GM23338 (cell line): ENCODE data around the gene KCNB1. TPM values are rescaled to one million over a fixed set of nuclear protein-coding genes. Genes with fewer than 3 reads are reported as not detected.
"Not testable (repeated sequence)": the region's sequence is repeated elsewhere in the genome, so short reads cannot be mapped to it uniquely, and the experiment has no call there.

Source experiments
- ATAC-seq: fragments of 200-7000 bp; cut with Tn5 transposase; 3 replicates; pipeline ENCODE4 v1.9.1; 2020
- DNase-seq: peaks from one replicate; pipeline ENCODE4 v3.0.0-alpha.2; 2015; ENCODE audit warnings: low spot score
- H2AFZ ChIP-seq: fragments of 200-600 bp; sonication (generic); 2 replicates; pipeline ENCODE4 v1.8.0; 2016; ENCODE audit warnings: antibody characterized with exemption, mild to moderate bottlenecking, moderate library complexity
- H3F3A ChIP-seq: fragments of 200-600 bp; sonication (generic); replicated peaks from 2 replicates; pipeline ENCODE4 v1.8.0; 2017; ENCODE audit warnings: antibody characterized with exemption, mixed run types, low read depth
- H3K27ac ChIP-seq: fragments of 200-600 bp; sonication (generic); 2 replicates; pipeline ENCODE4 v1.6.1; 2016; ENCODE audit warnings: low read depth
- H3K27me3 ChIP-seq: fragments of 200-600 bp; sonication (generic); 2 replicates; pipeline ENCODE4 v1.8.0; 2016; ENCODE audit warnings: mild to moderate bottlenecking, mixed run types, moderate library complexity; ENCODE audit not compliant: insufficient read depth
- H3K36me3 ChIP-seq: fragments of 200-600 bp; sonication (generic); 2 replicates; pipeline ENCODE4 v1.8.0; 2016; ENCODE audit warnings: mild to moderate bottlenecking; ENCODE audit not compliant: insufficient read depth
- H3K4me1 ChIP-seq: fragments of 200-600 bp; sonication (generic); 2 replicates; pipeline ENCODE4 v1.8.0; 2016; ENCODE audit warnings: mild to moderate bottlenecking, moderate library complexity; ENCODE audit not compliant: insufficient read depth
- H3K4me2 ChIP-seq: fragments of 200-600 bp; sonication (generic); 2 replicates; pipeline ENCODE4 v1.7.1; 2017; ENCODE audit warnings: mixed run types
- H3K4me3 ChIP-seq: fragments of 200-600 bp; sonication (generic); 2 replicates; pipeline ENCODE4 v1.6.1; 2016; ENCODE audit warnings: mixed run types
- H3K79me2 ChIP-seq: fragments of 200-600 bp; sonication (generic); replicated peaks from 2 replicates; pipeline ENCODE4 v1.8.0; 2017; ENCODE audit warnings: mild to moderate bottlenecking; ENCODE audit not compliant: insufficient read depth
- H3K9me2 ChIP-seq: fragments of 200-600 bp; sonication (generic); 2 replicates; pipeline ENCODE4 v1.8.0; 2017; ENCODE audit not compliant: insufficient read depth
- H4K20me1 ChIP-seq: fragments of 200-600 bp; sonication (generic); replicated peaks from 2 replicates; pipeline ENCODE4 v1.8.0; 2017; ENCODE audit warnings: mild to moderate bottlenecking; ENCODE audit not compliant: insufficient read depth
- H3K27ac Mint-ChIP-seq: 2 replicates; pipeline ENCODE4 v1.8.0; 2020; ENCODE audit warnings: inconsistent platforms, mild to moderate bottlenecking, moderate library complexity, mixed read lengths
- H3K27me3 Mint-ChIP-seq: 3 replicates; pipeline ENCODE4 v1.8.0; 2022; ENCODE audit warnings: low read depth, mild to moderate bottlenecking, moderate library complexity, mixed read lengths, inconsistent platforms; ENCODE audit not compliant: insufficient read depth, poor library complexity
- H3K36me3 Mint-ChIP-seq: 3 replicates; pipeline ENCODE4 v1.8.0; 2021; ENCODE audit warnings: low read depth, mild to moderate bottlenecking, inconsistent platforms, moderate library complexity, mixed read lengths
- H3K4me1 Mint-ChIP-seq: 3 replicates; pipeline ENCODE4 v1.8.0; 2020; ENCODE audit warnings: mild to moderate bottlenecking, inconsistent platforms, mixed read lengths
- H3K4me3 Mint-ChIP-seq: 3 replicates; pipeline ENCODE4 v1.8.0; 2021; ENCODE audit warnings: moderate library complexity, mild to moderate bottlenecking, inconsistent platforms, mixed read lengths
- H3K9me3 Mint-ChIP-seq: 3 replicates; pipeline ENCODE4 v1.8.0; 2020; ENCODE audit warnings: moderate library complexity, mild to moderate bottlenecking, inconsistent platforms, mixed read lengths
- CREB1 ChIP-seq: fragments of 250-450 bp; sonication (Bioruptor Pico); IDR thresholded peaks from 2 replicates; pipeline ENCODE4 v1.5.0; 2020; ENCODE audit warnings: low read depth, mild to moderate bottlenecking, moderate library complexity
- EZH2phosphoT487 ChIP-seq: fragments of 200-600 bp; sonication (generic); IDR thresholded peaks from one replicate; pipeline ENCODE4 v1.8.1; 2018; ENCODE audit warnings: antibody characterized with exemption; ENCODE audit not compliant: unreplicated experiment
- JUNB ChIP-seq: IDR thresholded peaks from one replicate; pipeline ENCODE4 v1.6.1; 2016; ENCODE audit warnings: antibody characterized with exemption; ENCODE audit not compliant: unreplicated experiment
- POLR2AphosphoS5 ChIP-seq: IDR thresholded peaks from 2 replicates; pipeline ENCODE4 v1.6.1; 2016; ENCODE audit warnings: antibody characterized with exemption, low read depth
- polyA plus RNA-seq: library from polyadenylated mRNA; unstranded; fragments of >200 nt; fragmentation: Nextera tagmentation; extraction: Ambion mirVana; gene quantifications from 2 replicates; pipeline ENCODE4 v1.2.1, GENCODE V29; 2016
- total RNA-seq: library from RNA; depleted of rRNA; stranded (reverse); fragments of >200 nt; shearing (Covaris generic); gene quantifications from 2 replicates; pipeline ENCODE4 v1.2.3, GENCODE V29; 2014
- TF ChIP-seq, protein P1 (sequence below), 2 experiments: fragments of 200-600 bp in 1 of 2; sonication (generic) in 1 of 2; conservative IDR thresholded peaks; 2 replicates each; pipeline versions ENCODE4 v1.5.1 to v1.6.1; 2016 to 2017; ENCODE audit warnings: antibody characterized with exemption in 2 of 2, low read depth in 2 of 2, mild to moderate bottlenecking in 2 of 2, moderate library complexity in 1 of 2
- TF ChIP-seq, protein P2 (sequence below): fragments of 250-450 bp; sonication (Bioruptor Pico); IDR thresholded peaks from 2 replicates; pipeline ENCODE4 v1.5.0; 2020; ENCODE audit warnings: mild to moderate bottlenecking, moderate library complexity

KCNB1 gene
- total and polyA plus RNA-seq, 2 experiments from 2014 or later, result 0.28 to 0.29 TPM

DNA sequence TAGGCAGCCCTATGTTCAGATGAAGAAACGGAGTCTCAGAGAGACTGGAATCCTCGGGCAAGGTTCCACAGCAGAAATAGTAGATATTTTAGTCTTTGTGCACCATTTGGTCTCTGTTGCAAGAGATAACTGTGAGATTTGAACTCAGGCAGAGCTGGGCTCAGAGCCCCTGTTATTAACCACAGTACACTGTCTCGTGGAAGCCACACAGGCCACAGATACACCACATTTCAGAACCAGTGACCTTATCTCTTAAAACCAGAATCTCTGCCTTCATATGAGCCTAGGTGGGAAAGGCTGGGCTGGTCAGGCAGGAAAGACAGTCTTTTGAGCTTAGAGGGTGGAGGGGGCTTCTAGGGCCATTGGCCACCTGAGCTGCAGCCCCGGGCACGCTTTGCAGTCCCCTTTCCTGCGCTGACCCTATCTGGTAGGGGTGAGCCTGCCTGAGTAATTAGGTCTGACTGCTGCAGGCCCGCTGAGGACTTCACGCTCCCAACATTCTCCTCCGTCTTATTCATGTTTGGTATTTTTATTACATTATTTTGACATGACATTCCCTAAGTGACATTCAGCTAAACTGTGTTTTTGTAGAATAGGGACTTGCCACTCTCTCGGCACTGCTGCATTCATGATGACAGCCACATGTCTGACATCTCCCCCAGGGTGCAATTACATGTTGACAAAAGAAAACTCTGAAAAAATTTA lies 71.1 kb downstream of the KCNB1 start:
- no peak overlapping the region for H3K27ac Mint-ChIP-seq
- no peak for ATAC-seq

DNA sequence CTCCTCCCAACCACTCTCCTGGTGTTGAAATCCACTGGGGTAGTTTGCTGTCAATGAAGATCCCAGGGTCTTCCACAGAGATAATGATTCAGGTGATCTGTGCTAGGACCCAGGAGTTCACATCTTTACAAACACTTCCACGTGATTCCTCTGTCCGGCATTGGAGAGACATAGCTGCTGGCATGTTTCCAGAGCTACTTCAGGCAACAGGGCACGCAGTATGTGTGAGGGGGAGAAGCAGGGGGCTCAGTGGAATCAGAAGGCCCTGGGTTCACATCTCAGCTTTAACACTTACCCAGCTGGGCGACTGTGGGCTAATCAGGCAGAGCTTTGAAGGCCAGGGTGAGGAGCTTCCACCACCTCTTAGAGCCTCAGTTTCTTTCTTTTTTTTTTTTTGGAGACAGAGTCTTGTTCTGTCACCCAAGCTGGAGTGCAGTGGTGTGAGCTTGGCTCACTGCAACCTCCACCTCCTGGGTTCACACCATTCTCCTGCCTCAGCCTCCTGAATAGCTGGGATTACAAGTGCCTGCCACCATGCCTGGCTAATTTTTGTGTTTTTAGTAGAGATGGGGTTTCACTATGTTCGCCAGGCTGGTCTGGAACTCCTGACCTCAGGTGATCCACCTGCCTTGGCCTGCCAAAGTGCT lies 72.4 kb downstream of the KCNB1 start:
- H4K20me1 ChIP-seq, H3K4me1 ChIP-seq, H3K27ac Mint-ChIP-seq, H3K79me2 ChIP-seq, H3K4me3 ChIP-seq, H3K9me3 Mint-ChIP-seq, H3K27me3 Mint-ChIP-seq, DNase-seq, H3F3A ChIP-seq, ATAC-seq, H2AFZ ChIP-seq, H3K36me3 Mint-ChIP-seq, H3K4me3 Mint-ChIP-seq, H3K27ac ChIP-seq, H3K4me2 ChIP-seq, H3K4me1 Mint-ChIP-seq, H3K36me3 ChIP-seq, H3K27me3 ChIP-seq, H3K9me2 ChIP-seq: not testable (repeated sequence)

More for the DNA sequence above, 71.1 kb downstream of the KCNB1 start:
- Histone ChIP-seq H4K20me1 (no peaks in the 10 kb centered on the region; the same call in 1 of the 2 replicates), H2AFZ (no peak overlapping the region), H3F3A (no peaks in the 10 kb centered on the region), H3K79me2 (no peaks in the 10 kb centered on the region), H3K4me3 (no peak overlapping the region), H3K27ac (no peak overlapping the region), H3K27me3 (no peaks in the 10 kb centered on the region), H3K4me2 (no peak overlapping the region), H3K4me1 (no peaks in the 10 kb centered on the region), H3K36me3 (no peaks in the 10 kb centered on the region), H3K9me2 (no peaks in the 10 kb centered on the region)
- no peaks in the 10 kb centered on the region for H3K36me3 Mint-ChIP-seq
- H3K4me3 Mint-ChIP-seq, result no peak overlapping the region
- no peaks in the 10 kb centered on the region; the same call in 2 of the 3 replicates for H3K9me3 Mint-ChIP-seq
- no peaks in the 10 kb centered on the region; the same call in 2 of the 3 replicates for H3K4me1 Mint-ChIP-seq
- DNase-seq, result no peak
- H3K27me3 Mint-ChIP-seq, result peaks cover 4% of the 10 kb centered on the region
- TF ChIP-seq JUNB (no peak), EZH2phosphoT487 (no peak), CREB1 (CRISPR knock-in tag) (no peak), POLR2AphosphoS5 (no peak)
- TF ChIP-seq, protein P1, sequence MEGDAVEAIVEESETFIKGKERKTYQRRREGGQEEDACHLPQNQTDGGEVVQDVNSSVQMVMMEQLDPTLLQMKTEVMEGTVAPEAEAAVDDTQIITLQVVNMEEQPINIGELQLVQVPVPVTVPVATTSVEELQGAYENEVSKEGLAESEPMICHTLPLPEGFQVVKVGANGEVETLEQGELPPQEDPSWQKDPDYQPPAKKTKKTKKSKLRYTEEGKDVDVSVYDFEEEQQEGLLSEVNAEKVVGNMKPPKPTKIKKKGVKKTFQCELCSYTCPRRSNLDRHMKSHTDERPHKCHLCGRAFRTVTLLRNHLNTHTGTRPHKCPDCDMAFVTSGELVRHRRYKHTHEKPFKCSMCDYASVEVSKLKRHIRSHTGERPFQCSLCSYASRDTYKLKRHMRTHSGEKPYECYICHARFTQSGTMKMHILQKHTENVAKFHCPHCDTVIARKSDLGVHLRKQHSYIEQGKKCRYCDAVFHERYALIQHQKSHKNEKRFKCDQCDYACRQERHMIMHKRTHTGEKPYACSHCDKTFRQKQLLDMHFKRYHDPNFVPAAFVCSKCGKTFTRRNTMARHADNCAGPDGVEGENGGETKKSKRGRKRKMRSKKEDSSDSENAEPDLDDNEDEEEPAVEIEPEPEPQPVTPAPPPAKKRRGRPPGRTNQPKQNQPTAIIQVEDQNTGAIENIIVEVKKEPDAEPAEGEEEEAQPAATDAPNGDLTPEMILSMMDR (conservative IDR thresholded peaks at IDR 0.05; ENCODE audit: low read depth in 2 of 2), result no peak
- TF ChIP-seq, protein P2, sequence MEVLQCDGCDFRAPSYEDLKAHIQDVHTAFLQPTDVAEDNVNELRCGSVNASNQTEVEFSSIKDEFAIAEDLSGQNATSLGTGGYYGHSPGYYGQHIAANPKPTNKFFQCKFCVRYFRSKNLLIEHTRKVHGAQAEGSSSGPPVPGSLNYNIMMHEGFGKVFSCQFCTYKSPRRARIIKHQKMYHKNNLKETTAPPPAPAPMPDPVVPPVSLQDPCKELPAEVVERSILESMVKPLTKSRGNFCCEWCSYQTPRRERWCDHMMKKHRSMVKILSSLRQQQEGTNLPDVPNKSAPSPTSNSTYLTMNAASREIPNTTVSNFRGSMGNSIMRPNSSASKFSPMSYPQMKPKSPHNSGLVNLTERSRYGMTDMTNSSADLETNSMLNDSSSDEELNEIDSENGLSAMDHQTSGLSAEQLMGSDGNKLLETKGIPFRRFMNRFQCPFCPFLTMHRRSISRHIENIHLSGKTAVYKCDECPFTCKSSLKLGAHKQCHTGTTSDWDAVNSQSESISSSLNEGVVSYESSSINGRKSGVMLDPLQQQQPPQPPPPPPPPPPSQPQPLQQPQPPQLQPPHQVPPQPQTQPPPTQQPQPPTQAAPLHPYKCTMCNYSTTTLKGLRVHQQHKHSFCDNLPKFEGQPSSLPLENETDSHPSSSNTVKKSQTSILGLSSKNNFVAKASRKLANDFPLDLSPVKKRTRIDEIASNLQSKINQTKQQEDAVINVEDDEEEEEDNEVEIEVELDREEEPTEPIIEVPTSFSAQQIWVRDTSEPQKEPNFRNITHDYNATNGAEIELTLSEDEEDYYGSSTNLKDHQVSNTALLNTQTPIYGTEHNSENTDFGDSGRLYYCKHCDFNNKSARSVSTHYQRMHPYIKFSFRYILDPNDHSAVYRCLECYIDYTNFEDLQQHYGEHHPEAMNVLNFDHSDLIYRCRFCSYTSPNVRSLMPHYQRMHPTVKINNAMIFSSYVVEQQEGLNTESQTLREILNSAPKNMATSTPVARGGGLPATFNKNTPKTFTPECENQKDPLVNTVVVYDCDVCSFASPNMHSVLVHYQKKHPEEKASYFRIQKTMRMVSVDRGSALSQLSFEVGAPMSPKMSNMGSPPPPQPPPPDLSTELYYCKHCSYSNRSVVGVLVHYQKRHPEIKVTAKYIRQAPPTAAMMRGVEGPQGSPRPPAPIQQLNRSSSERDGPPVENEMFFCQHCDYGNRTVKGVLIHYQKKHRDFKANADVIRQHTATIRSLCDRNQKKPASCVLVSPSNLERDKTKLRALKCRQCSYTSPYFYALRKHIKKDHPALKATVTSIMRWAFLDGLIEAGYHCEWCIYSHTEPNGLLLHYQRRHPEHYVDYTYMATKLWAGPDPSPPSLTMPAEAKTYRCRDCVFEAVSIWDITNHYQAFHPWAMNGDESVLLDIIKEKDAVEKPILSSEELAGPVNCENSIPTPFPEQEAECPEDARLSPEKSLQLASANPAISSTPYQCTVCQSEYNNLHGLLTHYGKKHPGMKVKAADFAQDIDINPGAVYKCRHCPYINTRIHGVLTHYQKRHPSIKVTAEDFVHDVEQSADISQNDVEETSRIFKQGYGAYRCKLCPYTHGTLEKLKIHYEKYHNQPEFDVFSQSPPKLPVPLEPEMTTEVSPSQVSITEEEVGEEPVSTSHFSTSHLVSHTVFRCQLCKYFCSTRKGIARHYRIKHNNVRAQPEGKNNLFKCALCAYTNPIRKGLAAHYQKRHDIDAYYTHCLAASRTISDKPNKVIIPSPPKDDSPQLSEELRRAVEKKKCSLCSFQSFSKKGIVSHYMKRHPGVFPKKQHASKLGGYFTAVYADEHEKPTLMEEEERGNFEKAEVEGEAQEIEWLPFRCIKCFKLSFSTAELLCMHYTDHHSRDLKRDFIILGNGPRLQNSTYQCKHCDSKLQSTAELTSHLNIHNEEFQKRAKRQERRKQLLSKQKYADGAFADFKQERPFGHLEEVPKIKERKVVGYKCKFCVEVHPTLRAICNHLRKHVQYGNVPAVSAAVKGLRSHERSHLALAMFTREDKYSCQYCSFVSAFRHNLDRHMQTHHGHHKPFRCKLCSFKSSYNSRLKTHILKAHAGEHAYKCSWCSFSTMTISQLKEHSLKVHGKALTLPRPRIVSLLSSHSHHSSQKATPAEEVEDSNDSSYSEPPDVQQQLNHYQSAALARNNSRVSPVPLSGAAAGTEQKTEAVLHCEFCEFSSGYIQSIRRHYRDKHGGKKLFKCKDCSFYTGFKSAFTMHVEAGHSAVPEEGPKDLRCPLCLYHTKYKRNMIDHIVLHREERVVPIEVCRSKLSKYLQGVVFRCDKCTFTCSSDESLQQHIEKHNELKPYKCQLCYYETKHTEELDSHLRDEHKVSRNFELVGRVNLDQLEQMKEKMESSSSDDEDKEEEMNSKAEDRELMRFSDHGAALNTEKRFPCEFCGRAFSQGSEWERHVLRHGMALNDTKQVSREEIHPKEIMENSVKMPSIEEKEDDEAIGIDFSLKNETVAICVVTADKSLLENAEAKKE (CRISPR knock-in tag), result no peak
